ENCODE data around the gene BUD31.
"Not testable (repeated sequence)": the region's sequence is repeated elsewhere in the genome, so short reads cannot be mapped to it uniquely, and the experiment has no call there.

The BUD31 gene

GRCh38 chr7:99399597-99399996, 9.2 kb upstream of the BUD31 start:
- FAIRE-seq = no peak

DNA sequence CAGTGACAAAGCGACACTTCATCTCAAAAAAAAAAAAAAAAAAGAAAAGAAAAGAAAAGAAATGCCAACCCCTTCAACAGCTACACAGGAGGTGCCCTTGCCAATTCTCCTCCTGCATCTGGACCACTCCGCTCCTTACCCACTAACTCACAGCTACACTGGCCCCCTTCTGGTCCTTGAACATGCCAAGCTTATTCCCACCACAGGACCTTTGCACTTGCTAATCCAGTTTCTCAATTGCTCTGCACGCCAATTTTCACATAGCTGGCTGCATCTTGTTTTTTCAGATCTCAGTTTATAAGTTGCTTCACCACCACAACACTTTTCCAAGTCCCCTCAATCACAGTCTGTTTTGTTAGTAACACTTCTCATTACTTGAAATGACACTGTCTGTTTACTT, 5.9 kb upstream of the BUD31 start:
- no peak for FAIRE-seq

- no peak for FAIRE-seq
These were observed 5.0 kb upstream of the BUD31 start for GRCh38 chr7:99403764-99404163.

GRCh38 chr7:99404235-99404976, 4.4 kb upstream of the BUD31 start:
- no peak for FAIRE-seq

DNA sequence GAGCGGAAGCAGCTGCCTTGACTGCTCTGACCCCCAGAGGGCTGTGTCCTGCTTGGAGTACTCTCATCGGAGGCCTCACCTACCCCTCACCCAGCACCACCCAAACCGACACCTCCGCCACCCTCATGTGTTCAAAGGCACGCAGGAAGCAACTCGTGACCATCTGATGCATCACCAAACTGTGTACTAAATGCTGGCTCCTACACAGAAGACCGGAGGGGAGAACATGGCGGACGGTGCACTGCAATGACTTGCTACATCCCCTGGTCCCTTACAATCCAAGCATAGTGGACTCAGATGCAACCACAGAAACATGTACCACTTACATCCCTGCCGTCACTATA, 3.8 kb upstream of the BUD31 start:
- no peak for FAIRE-seq

DNA sequence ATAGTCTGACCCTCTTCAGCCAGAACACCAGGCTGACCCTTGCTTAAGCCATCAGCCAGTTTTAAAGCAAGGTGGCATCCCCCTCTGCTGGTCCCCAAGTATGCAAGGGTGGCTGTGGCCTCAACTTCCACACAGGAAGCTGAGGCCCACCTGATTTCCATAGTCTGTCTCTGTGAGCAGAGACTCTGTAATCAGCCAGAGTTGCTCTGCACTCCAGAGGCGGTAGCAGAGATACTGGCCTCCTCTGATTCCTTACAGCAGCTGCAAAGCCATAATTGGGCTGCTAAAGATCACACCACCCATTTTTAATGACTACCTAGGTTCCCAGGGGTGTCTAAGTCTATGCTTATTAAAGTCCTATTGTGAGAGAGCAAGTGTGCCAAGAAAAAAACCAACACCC, 2.2 kb upstream of the BUD31 start:
- FAIRE-seq = no peak

DNA sequence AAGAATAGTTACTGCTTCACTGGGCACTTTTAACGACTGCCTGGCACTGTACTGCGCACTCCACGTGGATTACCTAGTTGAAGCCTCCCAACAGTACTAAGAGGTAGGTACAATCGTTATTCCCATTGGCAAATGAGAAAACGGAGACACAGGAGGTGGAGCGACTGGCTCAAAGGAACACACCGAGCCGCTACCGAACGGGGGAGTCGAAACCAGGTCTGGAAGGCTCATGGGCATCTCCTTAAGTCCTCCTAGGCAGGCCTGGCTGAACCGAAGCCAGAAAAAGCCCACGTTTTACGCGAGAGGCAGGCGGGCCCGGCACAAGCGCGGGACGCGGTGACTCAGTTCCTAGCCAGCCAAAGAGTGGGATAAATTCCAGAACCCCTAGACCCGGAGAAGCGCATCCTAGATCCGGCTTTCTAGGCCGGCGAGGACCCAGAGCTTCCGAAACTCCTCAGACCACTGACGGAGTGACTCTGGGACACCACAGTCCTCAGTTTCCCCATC, 844 bp upstream of the BUD31 start:
- FAIRE-seq = no peak

GRCh38 chr7:99409192-99409572, 413 bp downstream of the BUD31 start:
- no peak for FAIRE-seq

- no peak for FAIRE-seq
These were observed 1.0 kb downstream of the BUD31 start for GRCh38 chr7:99409806-99410205.

DNA sequence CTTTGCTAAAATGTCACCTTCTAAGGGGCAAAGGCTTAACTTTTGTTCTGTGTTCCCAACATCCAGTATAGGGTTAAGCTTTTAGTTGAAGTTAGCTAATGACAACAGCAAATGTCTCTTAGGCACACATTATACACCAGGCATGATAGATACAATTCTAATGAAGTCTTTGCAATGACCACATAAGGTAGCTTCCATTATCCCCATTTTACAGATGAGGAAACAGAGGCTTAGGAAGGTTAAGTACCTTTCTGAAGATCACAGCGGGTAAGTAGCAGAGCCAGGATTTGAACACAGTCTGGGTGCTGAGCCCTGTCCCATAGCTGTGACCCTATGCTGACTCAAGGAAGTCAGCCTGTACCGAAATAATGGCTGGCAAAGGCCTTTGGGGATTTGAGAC, 1.9 kb downstream of the BUD31 start:
- no peak for FAIRE-seq

- FAIRE-seq = not testable (repeated sequence)
These were observed 6.9 kb downstream of the BUD31 start for GRCh38 chr7:99415513-99416127.

GRCh38 chr7:99418260-99418659, 9.5 kb downstream of the BUD31 start:
- FAIRE-seq = no peak

DNA sequence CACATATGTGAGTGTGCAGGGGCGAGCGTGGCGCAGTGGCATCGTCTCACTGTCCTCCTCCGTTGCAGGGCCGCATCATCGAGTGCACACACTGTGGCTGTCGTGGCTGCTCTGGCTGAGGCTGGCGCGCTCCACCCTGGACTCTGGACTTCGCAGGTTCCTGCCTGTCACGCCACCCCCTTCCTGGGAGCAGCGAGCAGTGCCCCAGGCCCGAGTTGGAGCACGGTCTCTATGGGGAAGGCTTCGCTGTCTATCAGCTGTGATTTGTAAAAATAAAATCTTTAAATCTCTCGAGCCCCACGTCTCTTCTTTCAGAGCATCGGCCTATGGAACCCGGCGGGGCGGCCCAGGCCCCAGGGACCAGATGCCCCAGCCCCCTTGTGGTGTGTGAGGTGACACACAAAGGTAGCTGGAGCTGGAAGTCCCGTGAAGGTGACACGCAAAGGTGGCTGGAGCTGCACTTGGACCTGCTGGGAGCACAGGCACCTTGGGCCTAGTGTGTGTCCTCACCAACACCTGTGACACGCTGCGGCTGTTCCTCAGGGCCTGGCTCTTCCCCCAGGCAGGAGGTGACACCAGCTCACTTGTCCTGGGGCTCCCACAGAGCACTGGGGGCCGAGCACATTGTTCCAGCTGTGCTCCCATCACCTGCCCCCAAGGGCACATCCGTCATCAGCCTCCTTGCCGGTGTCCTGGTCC, 10.7 kb downstream of the BUD31 start:
- no peak for FAIRE-seq

DNA sequence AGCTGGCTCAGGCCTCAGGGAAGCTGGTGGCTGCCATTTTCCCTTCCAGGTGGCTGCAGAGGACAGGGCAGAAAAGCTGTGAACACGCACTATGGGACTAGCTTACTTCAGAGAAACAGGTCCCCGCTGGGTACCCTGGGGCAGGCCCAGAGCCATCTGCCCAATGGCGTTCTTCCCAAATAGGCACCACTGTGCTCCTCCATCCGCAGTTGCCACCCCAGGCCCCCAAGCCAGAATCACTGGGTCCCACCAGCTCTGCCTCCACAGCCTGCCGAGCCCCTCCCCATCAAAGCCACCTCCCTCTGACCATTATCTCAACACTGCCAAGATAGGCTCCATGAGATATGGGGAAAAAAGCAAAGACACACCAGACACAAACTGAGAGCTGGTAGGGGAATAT, 11.4 kb downstream of the BUD31 start:
- FAIRE-seq = no peak

GRCh38 chr7:99420986-99421385, 12.2 kb downstream of the BUD31 start:
- no peak for FAIRE-seq

GRCh38 chr7:99422186-99422585, 13.4 kb downstream of the BUD31 start:
- no peak for FAIRE-seq

DNA sequence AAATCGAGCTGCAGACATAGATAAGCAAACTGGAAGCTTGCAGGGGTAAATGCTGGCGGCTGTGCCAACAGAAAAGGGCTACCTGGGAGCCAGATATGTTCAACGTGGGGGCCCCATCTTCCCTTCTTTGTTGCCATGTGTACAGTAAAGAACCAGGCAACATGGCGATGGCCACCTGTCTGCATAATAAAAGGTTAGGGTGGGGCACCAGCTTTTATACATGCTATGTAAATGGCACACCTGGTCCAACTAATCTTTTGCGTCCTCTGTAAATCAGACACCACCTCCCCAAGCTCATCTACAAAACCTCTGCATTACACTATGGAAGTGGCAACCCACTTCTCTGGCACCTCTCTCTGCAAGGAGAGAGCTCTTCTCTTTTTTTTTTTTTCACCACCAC, 13.9 kb downstream of the BUD31 start:
- no peak for FAIRE-seq

DNA sequence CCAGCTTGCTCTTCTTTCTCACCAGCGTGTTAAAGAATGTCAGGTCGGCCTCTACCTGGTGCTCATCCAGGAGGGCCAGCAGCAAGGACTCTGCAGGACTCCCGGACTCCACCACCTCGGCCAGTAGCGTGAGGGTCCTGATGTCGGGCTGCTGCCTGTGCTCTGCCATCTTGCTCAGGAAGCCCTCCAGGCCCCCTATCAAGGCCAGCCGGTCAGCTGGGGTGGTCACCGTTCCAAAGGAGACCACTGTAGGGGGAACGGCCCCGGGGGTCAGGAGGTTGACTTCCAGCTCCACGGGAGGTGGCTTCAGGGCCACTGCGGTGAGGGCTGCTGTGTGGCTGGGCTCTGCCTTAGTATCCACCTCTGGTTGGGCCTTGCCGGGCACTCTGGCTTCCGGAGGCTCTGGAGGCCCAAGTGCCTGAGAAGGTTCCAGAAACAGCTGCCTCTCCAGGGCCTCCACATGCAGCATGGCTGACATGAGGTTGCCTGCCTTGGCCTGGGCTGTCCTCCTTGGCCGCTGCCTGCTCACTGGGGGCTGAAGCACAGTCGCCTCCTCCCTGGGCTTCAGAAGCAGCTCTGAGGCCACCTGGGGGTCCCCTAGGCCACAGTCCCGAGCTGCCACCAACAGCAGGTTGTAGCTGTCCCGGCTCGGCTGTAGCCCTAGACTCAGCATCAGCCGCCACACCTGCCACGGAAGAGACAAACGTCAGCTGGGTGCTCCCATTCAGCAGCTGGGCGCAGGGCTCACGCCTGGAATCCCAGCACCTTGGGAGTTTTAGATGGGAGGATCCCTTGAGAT, 16.4 kb downstream of the BUD31 start:
- no peak for FAIRE-seq

DNA sequence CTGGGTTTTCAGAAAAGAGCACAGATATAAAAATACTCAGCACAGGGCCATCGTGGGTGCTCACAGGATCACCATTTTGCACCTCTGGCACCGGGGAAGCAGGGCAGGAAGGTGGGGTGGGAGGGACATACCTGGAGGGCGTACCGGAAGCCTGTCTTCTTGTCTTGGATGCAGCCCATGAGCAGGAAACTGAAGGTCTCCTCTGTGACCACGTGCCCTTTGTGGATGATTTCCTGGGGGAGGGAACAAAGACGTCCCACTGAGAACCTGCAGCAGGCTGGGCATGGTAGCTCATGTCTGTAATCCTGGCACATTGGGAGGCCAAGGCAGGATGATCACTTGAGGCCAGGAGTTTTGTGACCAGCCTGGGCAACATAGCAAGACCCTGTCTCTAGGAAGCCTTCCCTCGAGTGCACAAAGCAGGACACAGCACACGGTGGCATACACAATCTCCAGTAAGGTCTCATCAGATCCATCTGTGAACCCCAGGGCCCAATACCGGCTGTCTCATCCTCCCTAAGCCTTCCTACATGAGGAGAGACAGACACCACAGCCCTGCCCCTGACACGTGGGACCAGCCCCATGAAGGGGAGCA, 20.3 kb downstream of the BUD31 start:
- FAIRE-seq = no peak

DNA sequence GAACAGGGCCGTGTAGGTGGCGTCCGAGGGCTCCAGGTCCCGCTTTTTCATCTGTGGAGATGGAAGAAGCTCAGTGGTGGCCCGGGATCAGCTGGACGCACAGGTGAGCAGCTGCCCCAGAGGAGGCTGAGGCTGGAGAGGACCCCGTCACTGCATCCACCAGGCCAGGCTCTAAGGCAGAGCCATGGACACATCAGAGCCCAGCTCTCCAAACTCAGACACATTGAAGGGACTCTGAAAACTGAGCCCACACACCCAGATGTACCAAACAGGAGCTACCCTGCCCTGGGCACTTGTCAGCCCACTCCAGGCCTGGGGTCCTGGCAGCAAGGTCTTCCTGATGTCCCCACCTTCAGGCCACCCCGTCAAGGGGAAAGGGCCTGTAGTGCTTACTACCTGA, 21.0 kb downstream of the BUD31 start:
- FAIRE-seq = no peak

GRCh38 chr7:99431756-99432540, 23.2 kb downstream of the BUD31 start:
- FAIRE-seq = not testable (repeated sequence)

DNA sequence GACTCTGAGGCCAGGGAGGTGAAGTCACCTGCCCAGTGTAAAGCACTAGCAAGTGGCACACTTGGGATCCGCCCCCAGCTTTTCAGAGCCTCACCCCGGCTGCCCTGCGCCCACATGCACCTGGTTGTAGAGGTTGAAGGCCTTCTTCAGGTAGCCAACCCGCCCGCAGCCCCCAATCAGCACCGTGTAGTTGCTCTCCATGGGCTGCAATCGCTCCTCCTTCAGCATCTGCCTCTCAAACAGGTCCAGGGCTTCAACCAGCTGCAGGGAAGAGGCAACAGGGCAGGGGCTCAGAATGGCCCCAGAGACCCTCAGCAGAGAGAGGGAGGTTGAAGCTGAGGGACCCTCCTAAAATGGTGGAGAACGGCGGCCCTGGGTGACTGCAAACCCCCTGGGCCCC, 24.4 kb downstream of the BUD31 start:
- no peak for FAIRE-seq

Measured in islet of Langerhans (tissue), 1 donor.